ENCODE data around the gene NOL11.

- TF ChIP-seq CTCF (IDR thresholded peaks at IDR 0.05) = no peak
- TF ChIP-seq POLR2A (IDR thresholded peaks at IDR 0.05) = no peak
Observed at GRCh38 chr17:67693811-67694210, 23.9 kb upstream of the NOL11 start.
